H1 (cell line): Measurements from ENCODE around the gene BTG2. TPM values are rescaled to one million over a fixed set of nuclear protein-coding genes. Genes with fewer than 3 reads are reported as not detected.

Experiments used
- SIX5 ChIP-seq: IDR thresholded peaks from 2 replicates; pipeline ENCODE4 v1.6.1; 2011; ENCODE audit warnings: mild to moderate bottlenecking, low read depth, low read length
- polyA plus RNA-seq, 7 experiments: library from polyadenylated mRNA; depleted of rRNA in 3 of 7; stranded (reverse) in 5 of 7; unstranded in 2 of 7; fragments of >200 nt in 5 of 7; fragments of 200-250 nt in 2 of 7; gene quantifications; 1 replicate in 5 of 7; 2 replicates in 1 of 7; 4 replicates in 1 of 7; pipeline versions ENCODE4 v1.2.1 to v1.2.3, GENCODE V29; 2011 to 2013; ENCODE audit warnings: missing spikeins in 2 of 7, mixed read lengths in 2 of 7
- total RNA-seq: library from RNA; stranded (reverse); fragmentation: NEBNext Ultra II Directional; extraction: Animal tissue kit (Norgen Biotek cat#: 25700); gene quantifications from 2 replicates; pipeline ENCODE4 v1.2.1, GENCODE V29; 2021

BTG2 gene
- total and polyA plus RNA-seq, 2 of the 8 experiments (the other 6 are each of a cell fraction or from before 2014, with no cell fraction given): 4.8 to 11.0 TPM

- no peak for TF ChIP-seq SIX5
These were observed 18.9 kb upstream of the BTG2 start (continued) for GRCh38 chr1:203286161-203286984.
